A673 (cell line): ENCODE data around the gene SYT13. TPM values are rescaled to one million over a fixed set of nuclear protein-coding genes. Genes with fewer than 3 reads are reported as not detected.

Experiments
- BruUV-seq: library from RNA; stranded (reverse); fragments of 400-500 nt; replicated peaks from 2 replicates; lab custom pipeline; 2021; lab: Mats Ljungman, UMichigan
- CTCF ChIA-PET: fragments of 300-600 bp; sonication (Branson Sonifier 250); formaldehyde crosslinking; loops from one replicate; lab custom pipeline; 2022; ENCODE audit warnings: antibody characterized with exemption; lab: Charles Lee
- POLR2A ChIA-PET: fragments of 300-600 bp; sonication (Branson Sonifier 250); formaldehyde crosslinking; loops from one replicate; lab custom pipeline; 2022; ENCODE audit warnings: antibody characterized with exemption; ENCODE audit not compliant: low non-redundant PET; lab: Charles Lee
- DNase-seq: peaks from one replicate; pipeline ENCODE4 v3.0.0-alpha.2; 2015; ENCODE audit warnings: low spot score
- H3K27ac ChIP-seq: fragments of 200-600 bp; sonication (generic); 2 replicates; pipeline ENCODE4 v1.5.1; 2016; ENCODE audit warnings: mixed run types, low read depth, mild to moderate bottlenecking, mixed read lengths, antibody characterized with exemption, low read length; ENCODE audit not compliant: poor library complexity, severe bottlenecking
- H3K27me3 ChIP-seq: fragments of 200-600 bp; sonication (generic); replicated peaks from 2 replicates; pipeline ENCODE4 v1.6.1; 2017; ENCODE audit warnings: mixed run types, low read depth, mild to moderate bottlenecking, mixed read lengths, antibody characterized with exemption, low read length; ENCODE audit not compliant: insufficient read depth, poor library complexity
- H3K36me3 ChIP-seq: fragments of 200-600 bp; sonication (generic); 2 replicates; pipeline ENCODE4 v1.6.1; 2016; ENCODE audit warnings: mixed run types, mild to moderate bottlenecking, mixed read lengths, antibody characterized with exemption, low read length; ENCODE audit not compliant: insufficient read depth, poor library complexity, severe bottlenecking
- H3K4me1 ChIP-seq: fragments of 200-600 bp; sonication (generic); 2 replicates; pipeline ENCODE4 v1.6.1; 2017; ENCODE audit warnings: mixed run types, mild to moderate bottlenecking, mixed read lengths, antibody characterized with exemption, low read length; ENCODE audit not compliant: insufficient read depth, poor library complexity, severe bottlenecking
- H3K4me3 ChIP-seq: fragments of 200-600 bp; sonication (generic); 2 replicates; pipeline ENCODE4 v1.5.1; 2016; ENCODE audit warnings: low read depth, mixed run types, mild to moderate bottlenecking, mixed read lengths, low read length; ENCODE audit not compliant: poor library complexity, severe bottlenecking
- H3K9me3 ChIP-seq: fragments of 200-600 bp; sonication (generic); 2 replicates; pipeline ENCODE4 v1.6.1; 2016; ENCODE audit warnings: mixed run types, low read depth, mild to moderate bottlenecking, mixed read lengths, antibody characterized with exemption, low read length; ENCODE audit not compliant: poor library complexity, severe bottlenecking
- CTCF ChIP-seq: fragments of 300-800, 200-600 bp; sonication (generic); conservative IDR thresholded peaks from 2 replicates; pipeline ENCODE4 v1.5.1; 2017; ENCODE audit warnings: low read depth, mild to moderate bottlenecking, antibody characterized with exemption, low read length, moderate library complexity, mixed read lengths
- EZH2 ChIP-seq: fragments of 200-600 bp; sonication (generic); IDR thresholded peaks from 2 replicates; pipeline ENCODE4 v1.6.1; 2017; ENCODE audit warnings: borderline replicate concordance, low read depth, mild to moderate bottlenecking, mixed read lengths, antibody characterized with exemption, low read length; ENCODE audit not compliant: poor library complexity, severe bottlenecking
- intact Hi-C: fragments of 100-400 bp; cut with micrococcal nuclease; formaldehyde crosslinking; loops from one replicate; pipeline ENCODE4 v1.10.0; 2022; ENCODE audit not compliant: unreplicated experiment
- total RNA-seq: library from RNA; stranded (reverse); gene quantifications from 2 replicates; pipeline ENCODE4 v1.2.3, GENCODE V29; 2021

Gene SYT13
- total RNA-seq, 1 experiment from 2014 or later = 0.30 TPM

- CTCF ChIA-PET = interaction anchor here (0.6 kb wide), 1 partner anchor 239 kb away, joined by 3 read pairs; no protein-coding TSS in a partner anchor
These were observed 32.9 kb upstream of the SYT13 start for GRCh38 chr11:45319077-45319476.

DNA sequence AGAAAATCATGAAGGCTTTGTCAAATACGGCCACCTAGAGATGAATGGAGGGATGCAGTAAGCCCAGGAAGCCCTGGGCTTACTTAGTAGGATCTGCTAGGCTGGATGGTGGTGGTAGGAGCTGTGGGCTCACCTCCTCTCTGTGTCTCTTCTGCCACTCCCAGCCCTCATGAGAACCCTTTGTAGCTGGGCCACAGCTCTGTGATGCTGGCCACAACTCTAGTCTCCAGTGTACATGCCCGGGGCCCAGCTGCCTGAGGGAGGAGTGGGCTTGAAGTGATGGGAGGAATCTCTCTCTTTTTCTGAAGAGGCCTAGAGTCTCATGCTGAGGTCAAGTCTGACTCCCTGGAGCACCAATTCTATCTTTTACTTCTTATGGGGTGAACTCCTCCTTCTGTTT lies 32.4 kb upstream of the SYT13 start:
- BruUV-seq = no TSS peak
- no peak for DNase-seq

More at GRCh38 chr11:45319077-45319476, 32.9 kb upstream of the SYT13 start:
- no peak for DNase-seq
- Histone ChIP-seq H3K4me3 (no peak overlapping the region), H3K27me3 (peaks cover 9% of the 10 kb centered on the region), H3K9me3 (no peaks in the 10 kb centered on the region), H3K27ac (no peak overlapping the region), H3K36me3 (no peaks in the 10 kb centered on the region), H3K4me1 (no peaks in the 10 kb centered on the region)
- intact Hi-C loops = no loop called here
- TF ChIP-seq EZH2 (no peak), CTCF (no peak)
- BruUV-seq = no TSS peak
- POLR2A ChIA-PET = no interaction called here

DNA sequence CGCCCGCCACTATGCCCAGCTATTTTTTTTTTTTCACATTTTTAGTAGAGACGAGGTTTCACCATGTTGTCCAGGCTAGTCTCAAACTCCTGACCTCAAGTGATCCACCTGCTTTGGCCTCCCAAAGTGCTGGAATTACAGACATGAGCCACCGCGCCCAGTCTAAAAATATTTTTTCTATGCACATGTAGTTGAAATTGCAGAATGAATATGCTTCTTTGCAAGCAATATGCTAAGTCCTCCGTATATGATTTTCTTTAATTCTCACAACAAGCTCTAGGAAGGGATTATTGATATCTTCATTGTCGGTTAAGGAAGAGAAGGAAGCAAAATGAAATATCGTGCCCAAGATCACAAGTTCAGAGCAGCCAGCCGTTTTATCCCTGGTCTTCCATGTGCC lies 30.1 kb upstream of the SYT13 start:
- no peaks in the 10 kb centered on the region for H3K36me3 ChIP-seq
- POLR2A ChIA-PET = no interaction called here
- TF ChIP-seq EZH2 (no peak), CTCF (no peak)
- CTCF ChIA-PET = interaction anchor here (0.6 kb wide), 1 partner anchor 695 kb away, joined by 6 read pairs; no protein-coding TSS in a partner anchor
- intact Hi-C loops = no loop called here
- no peaks in the 10 kb centered on the region for H3K4me1 ChIP-seq
- BruUV-seq = no TSS peak
- H3K4me3 ChIP-seq = no peak overlapping the region
- peaks cover 37% of the 10 kb centered on the region for H3K27me3 ChIP-seq
- no peak for DNase-seq
- no peak overlapping the region for H3K27ac ChIP-seq
- no peaks in the 10 kb centered on the region for H3K9me3 ChIP-seq

More for the DNA sequence above, 32.4 kb upstream of the SYT13 start:
- H3K36me3 ChIP-seq = no peaks in the 10 kb centered on the region
- H3K27me3 ChIP-seq = peaks cover 15% of the 10 kb centered on the region
- no peak overlapping the region for H3K4me3 ChIP-seq
- CTCF ChIA-PET = interaction anchor here (0.6 to 1.0 kb wide), 2 partner anchors 238 to 391 kb away, joined by 3 to 4 read pairs; no protein-coding TSS in a partner anchor
- intact Hi-C loops = no loop called here
- no peak overlapping the region for H3K27ac ChIP-seq
- TF ChIP-seq CTCF = no peak
- POLR2A ChIA-PET = interaction anchor here (0.6 kb wide), 1 partner anchor 9 kb away, joined by 6 read pairs; no protein-coding TSS in a partner anchor
- H3K9me3 ChIP-seq = no peaks in the 10 kb centered on the region
- no peaks in the 10 kb centered on the region for H3K4me1 ChIP-seq
